Activated CD8-positive, alpha-beta memory T cell treated with anti-CD3 and anti-CD28 coated beads, Interleukin-2, amount 50 U/mL, for 24 hours (primary cell): ENCODE results near the gene CDKL4.
"Not testable (repeated sequence)": the region's sequence is repeated elsewhere in the genome, so short reads cannot be mapped to it uniquely, and the experiment has no call there.

Source experiments
- DNase-seq: peaks from one replicate; pipeline ENCODE4 v3.0.0-alpha.2; 2020; ENCODE audit errors: extremely low read depth

Gene CDKL4

GRCh38 chr2:39179974-39180960 is 63.5 kb downstream of the CDKL4 start:
- DNase-seq, result no peak

- no peak for DNase-seq
These were observed 65.0 kb downstream of the CDKL4 start for GRCh38 chr2:39178756-39179155.

- no peak for DNase-seq
These were observed 66.8 kb downstream of the CDKL4 start for GRCh38 chr2:39176997-39177396.

GRCh38 chr2:39175026-39175812 is 68.6 kb downstream of the CDKL4 start:
- DNase-seq, result no peak

- DNase-seq, result no peak
These were observed 69.7 kb downstream of the CDKL4 start for GRCh38 chr2:39174022-39174421.

- DNase-seq, result not testable (repeated sequence)
These were observed 71.6 kb downstream of the CDKL4 start for GRCh38 chr2:39172047-39172706.

- no peak for DNase-seq
These were observed 72.1 kb downstream of the CDKL4 start for GRCh38 chr2:39171621-39172020.

- DNase-seq, result no peak
These were observed 79.7 kb downstream of the CDKL4 start for GRCh38 chr2:39164089-39164488.

- no peak for DNase-seq
These were observed 82.8 kb downstream of the CDKL4 start for GRCh38 chr2:39160982-39161381.

- DNase-seq, result no peak
These were observed 84.5 kb downstream of the CDKL4 start for GRCh38 chr2:39159283-39159682.

- no peak for DNase-seq
These were observed 85.4 kb downstream of the CDKL4 start for GRCh38 chr2:39158351-39158750.

GRCh38 chr2:39156846-39157245 is 86.9 kb downstream of the CDKL4 start:
- DNase-seq, result no peak

- no peak for DNase-seq
These were observed 87.7 kb downstream of the CDKL4 start for GRCh38 chr2:39156107-39156506.

GRCh38 chr2:39155573-39155972 is 88.2 kb downstream of the CDKL4 start:
- DNase-seq, result not testable (repeated sequence)

- DNase-seq, result no peak
These were observed 88.8 kb downstream of the CDKL4 start for GRCh38 chr2:39154944-39155343.

GRCh38 chr2:39153312-39153711 is 90.5 kb downstream of the CDKL4 start:
- no peak for DNase-seq

GRCh38 chr2:39152504-39152903 is 91.3 kb downstream of the CDKL4 start:
- no peak for DNase-seq

GRCh38 chr2:39150890-39151497 is 92.8 kb downstream of the CDKL4 start:
- DNase-seq, result no peak

GRCh38 chr2:39150102-39150562 is 93.6 kb downstream of the CDKL4 start:
- no peak for DNase-seq

- no peak for DNase-seq
These were observed 97.1 kb downstream of the CDKL4 start for GRCh38 chr2:39146630-39147029.

GRCh38 chr2:39145906-39146421 is 97.8 kb downstream of the CDKL4 start:
- DNase-seq, result no peak
